IPS-NIHi7 (cell line): ENCODE results near the gene ZNF22.
"Not testable (repeated sequence)": the region's sequence is repeated elsewhere in the genome, so short reads cannot be mapped to it uniquely, and the experiment has no call there.

ENCODE experiments used
- DNase-seq: peaks from one replicate; pipeline ENCODE4 v3.0.0; 2012; ENCODE audit warnings: mixed read lengths; ENCODE audit errors: extremely low spot score

Gene ZNF22

DNA sequence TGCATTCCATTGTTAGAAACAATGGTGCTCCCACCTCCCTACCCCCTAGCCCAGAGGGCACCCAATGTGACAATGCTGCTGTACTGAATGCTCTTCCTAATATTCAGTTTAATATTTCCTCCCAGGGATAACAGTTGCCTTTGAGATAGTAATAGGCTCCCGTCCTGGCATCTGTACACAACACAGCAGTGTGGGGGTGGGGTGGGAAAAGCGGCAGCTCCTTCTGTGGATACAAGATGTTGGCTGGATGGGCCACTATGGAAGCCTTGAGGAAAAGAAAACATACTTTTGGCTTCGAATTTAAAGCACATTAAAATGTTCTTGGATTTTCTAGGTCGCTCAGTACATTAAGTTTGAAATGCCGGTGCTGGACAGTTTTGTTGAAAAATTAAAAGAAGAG, 9.2 kb upstream of the ZNF22 start:
- DNase-seq, result no peak

DNA sequence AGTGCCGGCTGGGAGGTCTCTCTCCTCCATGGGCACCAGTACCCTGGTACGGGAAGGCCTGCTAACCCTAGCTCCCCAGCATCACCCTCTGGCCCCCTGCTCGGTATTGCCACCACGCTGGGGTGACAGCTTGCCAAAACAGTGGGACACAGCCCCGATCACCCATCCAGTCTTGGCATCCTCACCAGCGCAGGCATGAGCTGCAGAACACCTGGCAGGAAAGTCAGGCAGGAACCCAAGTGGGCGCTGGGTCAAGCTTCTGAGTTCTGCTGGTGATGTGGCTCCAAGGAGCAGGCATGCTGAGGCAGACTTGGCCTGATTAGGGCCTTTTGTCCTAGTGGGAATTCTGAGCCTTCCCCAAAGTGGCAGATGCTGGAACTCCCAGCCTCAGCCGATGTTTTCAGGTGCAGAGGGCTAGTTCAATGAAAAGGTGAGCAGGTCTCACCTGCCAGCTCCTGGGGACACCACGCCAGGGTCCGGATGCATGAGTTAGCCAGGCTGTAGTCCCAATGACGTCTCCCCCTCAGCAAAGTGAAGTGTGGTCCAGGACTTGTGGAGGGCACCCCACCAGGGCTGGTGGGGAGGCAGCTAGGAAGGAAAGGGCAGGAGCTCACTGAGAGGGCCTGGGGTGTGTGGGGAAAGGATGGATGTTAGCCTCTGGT, 8.5 kb upstream of the ZNF22 start:
- DNase-seq, result no peak

DNA sequence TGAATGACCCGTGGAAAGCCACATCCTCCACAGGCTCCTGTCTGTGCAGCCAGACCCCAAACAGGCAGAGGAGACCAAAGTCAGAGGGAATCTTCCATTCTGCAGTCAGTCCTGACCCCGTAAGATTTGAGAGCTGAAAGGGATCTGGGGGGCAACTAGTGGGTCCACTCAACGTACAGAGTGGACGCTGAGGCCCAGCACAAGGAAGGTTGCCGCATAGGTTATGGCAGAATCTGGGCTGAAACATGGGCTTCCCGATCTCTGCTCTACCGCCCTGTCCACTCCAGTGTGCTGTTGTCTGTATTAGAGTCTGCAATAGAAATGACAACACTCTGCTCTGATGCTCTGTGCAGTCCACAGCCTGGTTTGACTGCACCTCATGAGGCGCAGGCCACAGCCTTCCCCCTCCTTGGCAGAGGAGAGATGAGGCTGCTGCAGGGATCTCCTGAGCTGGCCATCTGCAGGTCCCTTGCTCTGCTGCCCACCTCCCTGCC, 7.9 kb upstream of the ZNF22 start:
- no peak for DNase-seq

DNA sequence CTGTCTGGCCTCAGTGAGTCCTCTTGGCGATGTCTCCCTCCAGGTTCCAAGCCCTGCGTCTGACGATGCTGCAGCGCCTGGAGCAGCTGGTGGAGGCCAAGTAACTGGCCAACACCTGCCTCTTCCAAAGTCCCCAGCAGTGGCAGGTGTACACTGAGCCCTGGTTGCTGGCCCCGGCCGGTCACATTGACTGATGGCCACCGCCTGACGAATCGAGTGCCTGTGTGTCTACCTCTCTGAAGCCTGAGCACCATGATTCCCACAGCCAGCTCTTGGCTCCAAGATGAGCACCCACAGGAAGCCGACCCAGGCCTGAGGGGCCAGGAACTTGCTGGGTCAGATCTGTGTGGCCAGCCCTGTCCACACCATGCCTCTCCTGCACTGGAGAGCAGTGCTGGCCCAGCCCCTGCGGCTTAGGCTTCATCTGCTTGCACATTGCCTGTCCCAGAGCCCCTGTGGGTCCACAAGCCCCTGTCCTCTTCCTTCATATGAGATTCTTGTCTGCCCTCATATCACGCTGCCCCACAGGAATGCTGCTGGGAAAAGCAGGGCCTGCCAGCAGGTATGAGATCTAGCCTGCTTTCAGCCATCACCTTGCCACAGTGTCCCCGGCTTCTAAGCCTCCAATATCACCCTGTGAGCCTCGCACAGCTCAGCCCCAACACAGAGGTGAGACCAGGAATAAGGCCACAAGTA, 7.3 kb upstream of the ZNF22 start:
- no peak for DNase-seq

DNA sequence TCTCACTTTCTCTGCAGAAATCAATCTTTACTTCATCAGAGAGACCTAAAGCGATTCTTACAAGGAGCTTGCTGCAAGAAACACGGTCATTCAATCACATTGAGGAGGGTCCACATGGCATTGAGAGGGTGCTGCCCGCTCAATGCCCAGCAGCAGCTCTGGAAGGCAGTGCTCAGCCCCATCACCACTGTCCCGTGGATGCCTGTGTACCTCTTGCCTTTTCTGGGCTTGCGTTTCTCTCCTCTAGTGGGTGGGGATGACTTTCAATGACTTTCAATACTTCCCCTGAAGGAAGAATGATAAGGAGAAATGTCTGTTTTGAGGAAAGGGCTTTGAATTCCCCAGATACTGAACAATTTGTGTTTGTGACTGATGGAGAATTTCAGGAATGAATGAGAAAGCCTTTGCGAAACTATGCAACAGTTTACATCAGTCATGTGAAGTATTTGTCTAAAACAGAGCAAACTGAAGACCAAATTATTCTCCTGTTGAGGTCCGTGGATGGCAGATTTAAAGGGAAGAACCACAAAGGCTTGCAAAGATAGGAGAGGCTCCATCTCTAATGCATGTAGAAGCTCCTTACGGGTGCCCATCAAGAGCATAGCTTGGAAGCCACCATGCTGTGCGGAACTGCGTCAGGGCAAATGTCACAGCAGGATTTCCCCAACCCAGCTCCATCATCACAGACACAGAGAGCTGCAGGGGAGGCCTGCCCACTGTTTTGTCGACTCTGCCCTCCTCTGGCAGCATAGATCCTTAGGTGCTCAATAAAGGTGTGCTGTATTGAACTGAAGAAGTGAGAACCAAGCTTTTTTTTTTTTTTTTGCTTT, 6.6 kb upstream of the ZNF22 start:
- no peak for DNase-seq

DNA sequence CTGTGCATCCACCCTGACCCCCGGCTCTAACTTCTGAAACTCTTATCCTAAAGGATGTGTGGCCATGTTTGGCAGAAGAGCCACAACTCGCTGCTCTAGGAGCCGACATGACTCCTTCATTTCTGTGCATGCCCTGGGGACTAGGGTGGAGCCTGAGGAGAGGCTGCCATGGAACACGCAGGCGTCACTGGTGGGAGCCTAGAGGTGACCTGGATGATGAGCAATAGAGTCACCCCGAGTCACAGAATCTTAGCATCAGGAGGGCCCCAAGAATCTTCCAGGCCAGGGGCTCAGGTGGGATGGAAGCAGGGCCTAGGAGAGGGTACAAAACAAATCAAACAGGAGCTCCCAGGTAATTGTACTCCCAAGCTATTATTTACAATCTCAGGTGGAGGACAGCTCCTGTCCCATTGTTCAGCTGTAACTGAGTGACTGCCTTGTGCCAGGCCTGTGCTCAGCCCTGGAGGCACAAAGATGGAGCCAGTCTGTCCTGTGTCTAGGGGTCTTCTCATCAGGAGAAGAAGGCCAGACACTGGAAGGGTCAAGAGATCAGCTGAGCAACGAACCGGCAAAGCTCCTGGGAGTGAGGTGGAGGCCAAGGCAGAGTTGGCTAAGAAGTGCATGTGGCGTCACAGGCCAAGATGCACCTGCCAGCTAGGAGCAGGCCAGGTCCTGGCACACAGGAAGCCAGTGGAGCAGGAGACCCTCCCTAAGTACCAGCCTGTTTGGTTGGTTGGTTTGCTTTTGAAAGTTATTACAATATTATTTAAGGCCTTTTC, 5.8 kb upstream of the ZNF22 start:
- DNase-seq, result no peak

DNA sequence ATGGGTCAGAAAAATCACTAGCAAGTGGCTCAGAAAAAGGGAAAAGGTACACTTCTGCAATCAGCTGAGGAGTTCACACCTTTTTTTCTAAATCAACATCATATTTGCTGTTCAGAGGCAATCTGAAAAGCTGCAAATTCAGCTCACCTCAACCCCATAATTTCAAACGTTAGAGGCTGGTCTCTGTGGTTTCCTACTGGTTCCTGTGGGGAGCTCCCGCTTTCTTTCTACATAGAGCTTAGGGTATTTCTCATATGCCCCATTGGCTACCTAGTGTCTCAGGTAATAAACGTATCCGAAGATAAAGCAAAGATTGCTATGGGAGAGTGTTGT, 5.2 kb upstream of the ZNF22 start:
- DNase-seq, result no peak

DNA sequence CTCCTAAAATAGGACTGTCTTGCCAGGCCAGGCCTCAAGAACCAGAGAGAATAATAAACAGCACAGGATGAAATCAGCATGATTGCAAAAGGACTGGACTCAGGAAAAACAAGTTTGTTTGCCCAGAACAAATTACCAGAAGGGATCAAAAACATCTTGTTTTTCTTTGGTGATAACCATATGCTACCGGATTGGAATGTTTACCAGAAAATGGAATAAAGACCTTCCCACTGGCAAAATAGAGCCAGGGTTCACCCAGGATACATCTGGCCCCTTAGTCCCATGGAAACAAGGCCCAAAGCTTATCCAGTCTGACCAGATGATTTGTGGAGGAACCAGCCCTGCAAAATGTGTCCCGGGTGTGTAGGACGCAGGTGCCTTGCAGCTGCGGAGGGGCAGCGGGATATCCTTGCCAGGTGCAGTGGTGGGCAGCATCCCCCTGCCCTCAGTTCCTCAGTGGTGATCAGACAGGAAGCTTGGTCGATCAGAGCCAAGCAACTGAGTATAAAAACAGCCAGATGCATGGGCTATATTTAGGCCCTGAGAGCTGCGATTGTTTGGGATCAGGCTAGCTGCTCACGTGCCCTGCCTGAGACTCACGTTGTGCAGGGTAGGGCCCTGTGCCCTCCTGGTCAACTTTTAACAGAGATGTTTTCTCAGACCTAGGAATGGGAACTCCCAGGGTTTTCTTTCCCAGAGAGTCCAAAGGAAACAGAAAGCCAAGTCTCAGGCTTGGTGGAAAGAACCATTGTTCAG, 4.6 kb upstream of the ZNF22 start:
- DNase-seq, result no peak

DNA sequence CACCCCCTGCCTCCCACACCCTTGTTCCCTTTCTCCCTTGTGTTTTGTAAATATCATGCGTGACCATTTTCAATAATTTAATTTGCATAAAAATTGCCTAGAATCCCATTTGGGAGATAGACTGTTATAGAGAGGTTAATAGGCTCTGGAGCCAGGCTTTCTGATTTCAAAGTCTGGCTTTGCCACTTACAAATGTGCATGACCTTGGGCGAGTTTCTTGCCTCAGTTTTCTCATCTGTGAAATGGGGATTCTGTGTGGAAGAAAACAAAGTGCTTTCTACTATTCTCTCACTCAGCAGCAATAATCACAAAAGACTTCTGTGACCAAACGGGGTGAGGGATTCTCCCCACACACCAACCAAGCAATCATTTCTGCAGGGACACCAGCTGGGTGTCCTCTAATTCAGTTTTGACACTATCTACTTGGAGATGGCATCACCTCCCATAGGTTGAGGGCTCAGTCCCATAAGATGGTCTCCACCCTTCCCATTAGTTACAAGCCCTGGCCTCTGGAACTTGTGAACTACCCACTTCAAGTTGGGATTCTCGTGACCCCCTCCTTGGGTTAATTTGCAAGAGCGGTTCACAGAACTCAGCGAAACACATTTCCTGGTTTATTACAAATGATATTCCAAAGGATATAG, 3.5 kb upstream of the ZNF22 start:
- no peak for DNase-seq

DNA sequence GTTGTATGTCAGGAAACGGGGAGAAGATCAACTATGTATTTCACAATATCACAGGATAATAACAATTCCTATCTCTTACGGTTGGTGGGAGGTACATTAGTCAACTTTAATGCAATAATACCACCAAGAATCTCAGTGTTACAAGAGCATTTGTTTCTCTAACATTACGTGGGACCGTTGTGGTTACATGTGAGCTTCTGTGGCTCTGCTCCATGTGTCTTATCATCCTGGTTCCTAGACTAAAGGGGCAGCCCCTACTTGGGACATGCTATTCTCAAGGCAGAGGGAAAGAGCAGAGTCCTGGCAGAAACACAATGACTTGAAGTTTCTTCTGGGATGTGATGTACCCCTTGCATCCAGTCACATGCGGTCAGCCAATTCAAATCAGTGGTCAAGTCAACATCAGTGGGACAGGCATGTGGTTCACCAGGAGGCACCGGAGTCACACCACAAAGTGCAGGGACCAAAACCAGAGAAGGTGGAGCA, 2.5 kb upstream of the ZNF22 start:
- no peak for DNase-seq

DNA sequence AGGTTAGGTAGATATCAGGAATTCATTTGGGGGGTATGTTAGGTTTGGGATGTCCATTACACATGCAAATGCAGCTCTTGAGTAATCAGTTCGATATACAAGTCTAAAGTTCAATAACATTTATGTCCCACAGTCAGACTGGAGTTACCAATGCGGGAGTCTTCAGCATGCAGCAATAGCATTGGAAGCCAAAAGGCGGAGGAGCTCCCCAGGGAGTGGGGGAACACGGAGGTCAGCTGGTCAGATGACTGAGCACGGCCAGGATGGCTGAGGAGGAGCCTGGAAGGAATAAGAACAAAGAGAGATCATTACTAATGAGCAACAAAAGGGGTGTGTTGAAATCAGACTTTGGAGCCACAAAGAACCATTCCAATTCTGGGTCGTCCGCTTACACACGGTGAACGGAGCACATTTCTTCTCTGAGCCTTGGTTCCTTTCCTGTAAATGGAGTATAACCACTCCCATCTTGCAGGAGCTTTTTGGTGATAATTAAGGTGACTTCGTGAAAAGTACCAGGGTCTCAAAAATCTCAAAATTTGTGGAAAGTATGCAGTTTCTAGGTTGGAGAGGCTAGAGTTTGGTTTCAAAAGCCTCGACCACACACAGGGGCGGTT, 478 bp upstream of the ZNF22 start:
- DNase-seq, result no peak

DNA sequence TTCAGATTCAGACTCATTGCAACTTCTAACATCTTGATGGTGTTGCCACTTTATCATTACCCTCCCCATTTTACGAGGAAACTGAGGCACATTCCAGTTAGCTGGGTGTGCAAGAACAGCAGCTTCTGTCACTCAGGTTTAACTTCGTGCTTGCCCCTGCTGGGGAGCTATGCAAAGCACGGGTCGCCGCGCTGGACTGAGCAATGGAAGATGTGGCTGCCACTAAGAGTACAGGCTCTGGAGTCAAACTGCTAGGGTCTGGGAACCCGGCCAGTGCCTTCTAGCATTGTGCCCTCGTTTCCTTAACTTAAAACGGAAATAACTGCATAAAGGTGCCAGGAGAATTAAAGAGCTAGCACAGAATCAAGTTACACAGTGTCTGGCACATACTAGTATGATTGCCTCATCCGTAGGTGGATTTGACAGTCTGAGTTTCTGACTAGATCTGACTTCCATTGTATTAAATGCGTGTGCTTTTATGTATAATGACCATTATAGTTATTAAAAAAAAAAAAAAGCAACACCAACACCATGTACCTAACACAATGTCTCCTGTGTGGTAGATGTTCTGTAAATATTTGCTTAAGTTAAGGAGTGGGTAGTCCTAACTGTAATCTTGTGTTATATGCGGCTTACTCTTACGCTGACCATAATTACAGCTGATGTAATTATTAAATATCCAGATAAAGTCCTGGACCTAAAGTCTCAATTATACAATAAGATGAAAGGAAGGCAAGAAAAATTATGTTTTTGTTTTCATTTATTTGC, 842 bp downstream of the ZNF22 start:
- peak; percentile 20 for DNase-seq

DNA sequence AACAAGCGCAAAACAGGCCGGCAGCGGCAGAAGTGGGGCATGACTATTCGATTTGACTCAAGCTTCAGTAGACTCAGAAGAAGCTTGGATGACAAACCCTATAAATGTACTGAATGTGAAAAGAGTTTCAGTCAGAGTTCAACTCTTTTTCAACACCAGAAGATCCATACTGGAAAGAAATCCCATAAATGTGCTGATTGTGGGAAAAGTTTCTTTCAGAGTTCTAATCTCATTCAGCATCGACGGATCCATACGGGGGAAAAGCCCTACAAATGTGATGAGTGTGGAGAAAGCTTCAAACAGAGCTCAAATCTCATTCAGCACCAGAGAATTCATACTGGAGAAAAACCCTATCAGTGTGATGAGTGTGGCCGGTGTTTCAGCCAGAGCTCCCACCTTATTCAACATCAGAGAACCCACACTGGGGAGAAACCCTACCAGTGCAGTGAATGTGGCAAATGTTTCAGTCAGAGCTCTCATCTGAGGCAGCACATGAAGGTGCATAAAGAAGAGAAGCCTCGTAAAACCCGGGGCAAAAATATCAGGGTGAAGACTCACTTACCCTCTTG, 2.8 kb downstream of the ZNF22 start:
- no peak for DNase-seq

DNA sequence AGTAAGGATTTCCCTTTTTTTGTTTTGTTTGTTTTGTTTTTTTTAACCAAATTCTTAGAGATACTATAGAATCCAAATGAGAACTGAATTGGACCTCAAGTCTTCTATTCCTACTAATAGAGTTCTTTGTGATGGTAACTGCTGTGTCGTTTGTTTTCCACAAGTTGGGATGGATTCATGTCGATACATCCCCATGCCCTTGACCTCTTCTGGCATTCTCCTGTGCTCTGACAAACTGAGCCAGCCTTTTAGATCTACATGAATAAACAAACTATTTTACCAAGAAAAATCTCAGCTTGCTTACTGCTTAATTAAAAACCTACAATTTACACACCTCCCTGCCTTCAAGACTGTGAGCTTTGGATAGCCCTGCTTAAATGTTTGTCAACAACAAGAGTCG, 3.9 kb downstream of the ZNF22 start:
- DNase-seq, result no peak

DNA sequence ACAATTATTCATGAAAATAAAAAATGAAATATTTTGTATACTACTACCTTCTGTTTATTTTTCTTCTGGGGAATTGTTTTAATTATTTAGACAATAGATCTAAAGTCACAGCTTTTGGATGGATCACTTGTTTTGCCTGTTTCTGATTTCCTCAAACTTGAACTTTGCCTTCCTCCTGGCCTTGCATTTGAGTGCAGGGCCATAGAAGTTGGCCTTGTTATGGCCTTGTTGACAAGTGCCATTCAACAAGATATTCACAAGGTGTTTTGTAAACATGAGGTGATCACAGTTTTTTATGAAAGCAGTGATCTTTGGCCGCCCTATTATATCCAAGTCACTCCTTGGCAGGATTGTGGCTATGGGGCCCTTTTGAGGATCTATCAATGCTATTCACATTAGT, 4.6 kb downstream of the ZNF22 start:
- no peak for DNase-seq

DNA sequence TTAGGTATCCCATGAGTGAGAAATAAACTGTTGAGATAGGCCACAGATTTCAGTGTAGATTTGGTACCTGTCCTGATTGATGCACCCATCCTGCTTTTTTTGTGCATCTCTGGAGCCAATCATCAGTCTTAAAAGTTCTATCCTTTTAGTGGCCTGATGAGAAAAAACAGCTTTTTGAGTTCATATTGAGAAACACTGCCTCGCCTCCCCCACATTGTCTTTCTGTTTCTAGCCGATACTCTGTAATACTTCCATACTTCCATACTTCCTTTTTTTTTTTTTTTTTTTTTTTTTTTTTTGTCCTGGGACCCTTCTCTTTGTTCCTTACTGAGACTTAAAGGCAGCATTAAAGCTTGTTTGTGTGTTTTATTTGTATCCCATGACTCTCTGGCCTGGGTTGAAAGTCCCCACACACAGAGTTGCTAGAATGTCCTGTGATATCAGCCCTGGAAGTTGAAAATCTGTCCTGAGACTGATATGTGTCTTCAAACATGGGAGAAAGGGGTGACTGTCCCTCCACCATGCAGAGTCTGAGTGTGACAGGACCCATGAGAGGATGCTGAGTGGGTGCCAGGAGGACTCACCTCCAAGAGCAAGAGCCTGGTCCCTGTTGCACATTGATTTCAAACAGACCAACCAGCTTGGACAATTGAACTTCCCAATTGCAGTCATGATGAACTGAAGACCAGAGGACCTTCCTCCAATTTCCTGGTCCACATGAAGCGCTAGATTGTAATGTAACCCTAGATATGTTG, 5.7 kb downstream of the ZNF22 start:
- DNase-seq, result no peak

DNA sequence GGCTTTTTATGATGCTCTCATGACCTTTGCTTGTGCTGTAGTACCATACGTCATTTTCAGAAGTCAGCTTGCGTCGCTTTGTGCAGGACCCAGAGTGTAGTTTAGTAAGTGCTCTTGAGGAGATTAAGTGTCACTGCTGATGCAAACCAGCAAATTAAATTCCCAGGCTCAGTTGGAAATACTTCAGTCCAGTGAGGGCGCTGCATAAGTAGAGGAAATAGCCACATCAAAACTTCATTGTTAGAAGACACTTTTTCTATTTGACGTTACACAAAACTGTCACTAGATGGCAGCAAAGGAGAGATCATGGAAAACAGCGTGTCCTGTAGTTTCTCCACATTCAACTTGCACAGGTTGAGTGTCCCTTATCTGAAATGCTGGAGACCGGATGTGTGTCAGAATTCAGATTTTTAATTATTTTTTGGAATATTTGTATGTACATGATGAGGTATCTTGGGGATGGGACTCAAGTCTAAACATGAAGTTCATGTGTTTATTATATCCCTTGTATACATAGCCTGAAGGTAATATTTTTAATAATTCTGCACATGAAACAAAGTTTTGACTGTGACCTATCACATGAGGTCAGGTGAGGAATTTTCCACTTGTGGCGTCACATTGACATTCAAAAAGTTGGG, 7.9 kb downstream of the ZNF22 start:
- peak; percentile 76 for DNase-seq

DNA sequence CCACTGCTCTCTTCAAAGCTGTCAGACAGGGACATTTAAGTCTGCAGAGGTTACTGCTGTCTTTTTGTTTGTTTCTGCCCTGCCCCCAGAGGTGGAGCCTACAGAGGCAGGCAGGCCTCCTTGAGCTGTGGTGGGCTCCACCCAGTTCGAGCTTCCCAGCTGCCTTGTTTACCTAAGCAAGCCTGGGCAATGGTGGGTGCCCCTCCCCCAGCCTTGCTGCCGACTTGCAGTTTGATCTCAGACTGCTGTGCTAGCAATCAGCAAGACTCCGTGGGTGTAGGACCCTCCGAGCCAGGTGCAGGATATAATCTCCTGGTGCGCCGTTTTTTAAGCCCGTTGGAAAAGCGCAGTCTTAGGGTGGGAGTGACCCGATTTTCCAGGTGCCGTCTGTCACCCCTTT, 13.8 kb downstream of the ZNF22 start:
- DNase-seq, result not testable (repeated sequence)
